Measurements from ENCODE around the gene NUDT17. TPM values are rescaled to one million over a fixed set of nuclear protein-coding genes. Genes with fewer than 3 reads are reported as not detected.

NUDT17 gene
- total RNA-seq, 2 donors from 2014 or later = 3.6 to 3.7 TPM

- intact Hi-C loops (cut with DNase I) = no loop called here
- ATAC-seq = no peak
- no peak for DNase-seq
These were observed 39.2 kb downstream of the NUDT17 start for GRCh38 chr1:145884675-145885074.

- peak; percentile 96 to 98 for ATAC-seq
- intact Hi-C loops (cut with DNase I) = no loop called here
These were observed 40.4 kb downstream of the NUDT17 start, which contains the start of gene ANKRD35 for GRCh38 chr1:145885738-145886287. Gene ANKRD35, minus strand, starts transcription at chr1:145885866. Its CDS starts 108 bp downstream, at chr1:145885758.

GRCh38 chr1:145886390-145886789, 41.0 kb downstream of the NUDT17 start:
- ATAC-seq = peak; percentile 3 to 21
- DNase-seq = no peak
- intact Hi-C loops (cut with DNase I) = no loop called here

More at GRCh38 chr1:145885738-145886287, 40.4 kb downstream of the NUDT17 start, which contains the start of gene ANKRD35:
- DNase-seq = peak; percentile 91

- intact Hi-C loops (cut with DNase I) = no loop called here
- DNase-seq (no peak), ATAC-seq (no peak)
These were observed 41.4 kb downstream of the NUDT17 start for GRCh38 chr1:145886816-145887215.

- ATAC-seq (no peak), DNase-seq (no peak)
- intact Hi-C loops (cut with DNase I) = no loop called here
These were observed 42.2 kb downstream of the NUDT17 start for GRCh38 chr1:145887631-145888030.

- DNase-seq (no peak), ATAC-seq (no peak)
- intact Hi-C loops (cut with DNase I) = loop anchor here (5.0 kb wide), 2 partner anchors 68 to 123 kb away; partner anchors contain the start of gene LIX1L (in 1 of the 2)
These were observed 44.3 kb downstream of the NUDT17 start for GRCh38 chr1:145889722-145890121.

GRCh38 chr1:145891143-145891542, 45.7 kb downstream of the NUDT17 start:
- intact Hi-C loops (cut with DNase I) = loop anchor here (5.0 kb wide), 2 partner anchors 66 to 121 kb away; partner anchors contain the start of gene LIX1L (in 1 of the 2)

GRCh38 chr1:145891587-145892485, 46.4 kb downstream of the NUDT17 start:
- intact Hi-C loops (cut with DNase I) = loop anchor here (5.0 kb wide), 2 partner anchors 65 to 120 kb away; partner anchors contain the start of gene LIX1L (in 1 of the 2)
- ATAC-seq = peak; percentile 93
- peak; percentile 93 for DNase-seq

More at GRCh38 chr1:145891143-145891542, 45.7 kb downstream of the NUDT17 start:
- ATAC-seq (peak in 1 of 2 donors; percentile 17), DNase-seq (no peak)

- ATAC-seq (peak; percentile 10 to 27), DNase-seq (no peak)
- intact Hi-C loops (cut with DNase I) = loop anchor here (5.0 kb wide), 2 partner anchors 65 to 120 kb away; partner anchors contain the start of gene LIX1L (in 1 of the 2)
These were observed 47.2 kb downstream of the NUDT17 start for GRCh38 chr1:145892486-145893087.

- ATAC-seq = no peak
- no peak for DNase-seq
- intact Hi-C loops (cut with DNase I) = loop anchor here (5.0 kb wide), 2 partner anchors 64 to 119 kb away; partner anchors contain the start of gene LIX1L (in 1 of the 2)
These were observed 48.1 kb downstream of the NUDT17 start for GRCh38 chr1:145893306-145894055.

- intact Hi-C loops (cut with DNase I) = no loop called here
- DNase-seq (no peak), ATAC-seq (no peak)
These were observed 50.0 kb downstream of the NUDT17 start for GRCh38 chr1:145895471-145895870.

- DNase-seq (no peak), ATAC-seq (no peak)
- intact Hi-C loops (cut with DNase I) = no loop called here
These were observed 52.5 kb downstream of the NUDT17 start for GRCh38 chr1:145897969-145898368.

Small RNA genes lying within 50 kb of the gene (microRNA-seq; reads per million reads assigned to microRNA genes)
- gene MIR6736 = 0 reads per million in 2 donors

Other genes starting within 250 kb of the NUDT17 start
- gene GPR89A, start 237.6 kb upstream of the NUDT17 start, total RNA-seq = 10 to 100 TPM in 1 of 2 donors, 1 to 10 TPM in 1; 9.3 to 12.1 TPM
- under 1 TPM; 0.12 to 0.65 TPM for gene PDZK1, start 138.3 kb upstream of the NUDT17 start, total RNA-seq
- under 1 TPM in 1 of 2 donors, not detected in 1; 0.21 TPM for gene CD160, start 126.1 kb upstream of the NUDT17 start, total RNA-seq
- gene RNF115, start 21.5 kb upstream of the NUDT17 start, total RNA-seq = 10 to 100 TPM; 27.7 to 34.4 TPM
- 10 to 100 TPM; 13.3 to 17.0 TPM for gene POLR3C, start 21.4 kb upstream of the NUDT17 start, total RNA-seq
- gene PIAS3, start 13.5 kb downstream of the NUDT17 start, total RNA-seq = 10 to 100 TPM; 15.0 to 17.1 TPM
- 1 to 10 TPM; 1.5 to 2.0 TPM for gene ANKRD35, start 40.2 kb downstream of the NUDT17 start, total RNA-seq
- 10 to 100 TPM in 1 of 2 donors, 1 to 10 TPM in 1; 2.2 to 13.4 TPM for gene ITGA10, start 64.4 kb downstream of the NUDT17 start, total RNA-seq
- gene PEX11B, start 73.1 kb downstream of the NUDT17 start, total RNA-seq = 10 to 100 TPM; 19.0 to 20.3 TPM
- gene RBM8A, start 81.9 kb downstream of the NUDT17 start, total RNA-seq = 10 to 100 TPM; 67.0 to 99.2 TPM
- gene LIX1L, start 112.4 kb downstream of the NUDT17 start, total RNA-seq = 10 to 100 TPM; 25.7 to 32.3 TPM
- gene ANKRD34A, start 118.9 kb downstream of the NUDT17 start, total RNA-seq = 1 to 10 TPM in 1 of 2 donors, under 1 TPM in 1; 0.94 to 1.8 TPM
- 10 to 100 TPM; 38.4 to 45.8 TPM for gene POLR3GL, start 119.1 kb downstream of the NUDT17 start, total RNA-seq
- gene TXNIP, start 150.9 kb downstream of the NUDT17 start, total RNA-seq = 100 to 1,000 TPM; 602 to 909 TPM
- 10 to 100 TPM; 64.5 to 96.1 TPM for gene HJV, start 176.1 kb downstream of the NUDT17 start, total RNA-seq

Measured in left cardiac atrium (tissue), 4 donors.